Vagina (tissue), 2 donors: ENCODE results near the gene EFNB2. TPM values are rescaled to one million over a fixed set of nuclear protein-coding genes. Genes with fewer than 3 reads are reported as not detected.

Experiments
- DNase-seq, 2 donors: peaks; one replicate each; pipeline ENCODE4 v3.0.0-alpha.2; 2017; ENCODE audit errors: extremely low spot score in 2 of 2
- H3K27ac ChIP-seq: fragments of 200-600 bp; sonication (generic); one replicate; pipeline ENCODE4 v1.5.1; 2019
- H3K27me3 ChIP-seq: fragments of 200-600 bp; sonication (generic); one replicate; pipeline ENCODE4 v1.5.1; 2019
- H3K36me3 ChIP-seq, 2 donors: fragments of 200-600 bp; sonication (generic); one replicate each; pipeline ENCODE4 v1.5.1; 2017 to 2019
- H3K4me1 ChIP-seq: fragments of 200-600 bp; sonication (generic); one replicate; pipeline ENCODE4 v1.5.1; 2019
- H3K4me3 ChIP-seq, 2 donors: fragments of 200-600 bp; sonication (generic); 1 replicate in 1 of 2; 2 replicates in 1 of 2; pipeline ENCODE4 v1.5.1; 2016 to 2019
- H3K9me3 ChIP-seq: fragments of 200-600 bp; sonication (generic); one replicate; pipeline ENCODE4 v1.5.1; 2019
- CTCF ChIP-seq, 3 experiments: fragments of 450-650 bp in 2 of 3; fragments of 200-600 bp in 1 of 3; sonication (generic) in 1 of 3; IDR thresholded peaks; one replicate each; pipeline ENCODE4 v1.5.1; 2017 to 2019; ENCODE audit warnings: antibody characterized with exemption in 3 of 3, mild to moderate bottlenecking in 2 of 3, moderate library complexity in 2 of 3
- POLR2A ChIP-seq, 2 donors: fragments of 450-650 bp; IDR thresholded peaks; one replicate each; pipeline ENCODE4 v1.6.1; 2017; ENCODE audit warnings: antibody characterized with exemption in 2 of 2, mild to moderate bottlenecking in 2 of 2, moderate library complexity in 2 of 2
- POLR2AphosphoS5 ChIP-seq, 2 donors: sonication (generic); formaldehyde crosslinking; IDR thresholded peaks; one replicate each; pipeline ENCODE4 v1.9.0; 2017; ENCODE audit warnings: antibody characterized with exemption in 2 of 2, mild to moderate bottlenecking in 2 of 2, low read depth in 1 of 2; ENCODE audit not compliant: insufficient read depth in 1 of 2
- intact Hi-C: fragments of 100-400 bp; cut with DNase I; formaldehyde crosslinking; loops from one replicate; pipeline ENCODE4 v1.15.1; 2023
- total RNA-seq: library from RNA; depleted of rRNA; stranded (reverse); fragments of >200 nt; gene quantifications from one replicate; pipeline ENCODE4 v1.2.3, GENCODE V29; 2016

Gene EFNB2
- total RNA-seq, 1 donor from 2014 or later, result 17.9 TPM

GRCh38 chr13:106573284-106573846, 37.9 kb upstream of the EFNB2 start:
- H3K9me3 ChIP-seq, result no peaks in the 10 kb centered on the region
- TF ChIP-seq POLR2A (IDR thresholded peaks at IDR 0.05) (no peak), POLR2AphosphoS5 (IDR thresholded peaks at IDR 0.05; ENCODE audit: insufficient read depth in 1 of 2, low read depth in 1 of 2) (peak in 1 of 2 donors; percentile 39), CTCF (IDR thresholded peaks at IDR 0.05) (no peak)
- H3K4me3 ChIP-seq, result peak overlapping the region in 1 of 2 donors; percentile 3
- peaks cover 13% of the 10 kb centered on the region for H3K4me1 ChIP-seq
- no peaks in the 10 kb centered on the region for H3K36me3 ChIP-seq
- DNase-seq, result no peak
- intact Hi-C loops, result no loop called here
- peak overlapping the region; percentile 74 for H3K27ac ChIP-seq
- no peaks in the 10 kb centered on the region for H3K27me3 ChIP-seq

GRCh38 chr13:106570299-106570852, 34.9 kb upstream of the EFNB2 start:
- Histone ChIP-seq H3K27me3 (no peaks in the 10 kb centered on the region), H3K36me3 (no peaks in the 10 kb centered on the region), H3K4me1 (peaks cover 30% of the 10 kb centered on the region), H3K27ac (peak overlapping the region; percentile 5), H3K4me3 (no peak overlapping the region), H3K9me3 (no peaks in the 10 kb centered on the region)
- TF ChIP-seq CTCF (IDR thresholded peaks at IDR 0.05), result no peak
- TF ChIP-seq POLR2A (IDR thresholded peaks at IDR 0.05), result no peak
- TF ChIP-seq POLR2AphosphoS5 (IDR thresholded peaks at IDR 0.05; ENCODE audit: insufficient read depth in 1 of 2, low read depth in 1 of 2), result no peak
- no peak for DNase-seq
- intact Hi-C loops, result no loop called here

DNA sequence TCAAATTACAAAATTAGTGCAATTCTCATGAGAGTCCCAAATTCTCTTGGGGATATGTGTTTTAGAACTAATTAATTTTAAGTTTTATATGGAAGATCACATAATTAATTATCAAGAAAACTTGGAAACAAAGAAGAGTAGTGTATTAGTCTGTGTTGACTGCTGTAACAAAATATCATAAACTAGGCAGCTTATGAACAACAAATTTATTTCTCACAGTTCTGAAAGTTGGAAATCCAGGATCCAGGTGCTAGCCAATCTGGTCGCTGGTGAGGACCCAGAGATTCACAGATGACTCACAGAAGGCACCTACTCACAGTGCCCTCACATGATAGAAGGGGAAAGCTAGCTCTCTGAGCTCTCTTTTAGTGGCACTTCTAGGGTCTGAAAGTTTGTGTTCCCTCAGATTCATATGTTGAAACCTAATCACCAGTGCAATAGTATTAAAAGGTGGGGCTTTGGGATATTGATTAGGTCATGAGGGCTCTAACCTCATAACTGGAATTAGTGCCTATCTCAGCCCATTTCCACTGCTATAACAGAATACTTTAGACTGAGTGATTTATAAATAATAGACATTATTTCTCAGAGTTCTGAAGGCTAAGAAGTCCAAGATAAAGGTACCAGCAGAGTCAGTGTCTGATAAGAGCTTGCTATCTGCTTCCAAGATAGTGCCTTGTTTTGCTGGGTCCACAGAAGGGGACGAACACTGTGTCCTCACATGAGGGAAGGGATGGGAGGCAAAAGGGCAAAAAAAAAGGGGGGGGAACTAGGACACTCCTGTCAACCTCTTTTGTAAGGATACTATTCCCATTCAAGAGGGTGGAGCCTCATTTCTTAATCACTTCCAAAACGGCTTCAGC, 34.0 kb upstream of the EFNB2 start:
- H3K27ac ChIP-seq, result peak overlapping the region; percentile 5

GRCh38 chr13:106568299-106569003, 33.0 kb upstream of the EFNB2 start:
- Histone ChIP-seq H3K27me3 (no peaks in the 10 kb centered on the region), H3K4me3 (peak overlapping the region; percentile 94 to 99), H3K27ac (peak overlapping the region; percentile 97), H3K9me3 (no peaks in the 10 kb centered on the region), H3K4me1 (peaks cover 40% of the 10 kb centered on the region), H3K36me3 (no peaks in the 10 kb centered on the region)
- intact Hi-C loops, result no loop called here
- no peak for DNase-seq
- TF ChIP-seq CTCF (IDR thresholded peaks at IDR 0.05), result no peak
- no peak for TF ChIP-seq POLR2A (IDR thresholded peaks at IDR 0.05)
- TF ChIP-seq POLR2AphosphoS5 (IDR thresholded peaks at IDR 0.05; ENCODE audit: insufficient read depth in 1 of 2, low read depth in 1 of 2), result no peak

More for the DNA sequence above, 34.0 kb upstream of the EFNB2 start:
- no peak for DNase-seq
- H3K27me3 ChIP-seq, result no peaks in the 10 kb centered on the region
- TF ChIP-seq POLR2AphosphoS5 (IDR thresholded peaks at IDR 0.05; ENCODE audit: insufficient read depth in 1 of 2, low read depth in 1 of 2) (no peak), POLR2A (IDR thresholded peaks at IDR 0.05) (no peak)
- H3K36me3 ChIP-seq, result no peaks in the 10 kb centered on the region
- no peaks in the 10 kb centered on the region for H3K9me3 ChIP-seq
- no peak overlapping the region for H3K4me3 ChIP-seq
- intact Hi-C loops, result no loop called here
- H3K4me1 ChIP-seq, result peaks cover 39% of the 10 kb centered on the region
